ACC112 (cell line): Measurements from ENCODE around the gene ZNF333.
"Not testable (repeated sequence)": the region's sequence is repeated elsewhere in the genome, so short reads cannot be mapped to it uniquely, and the experiment has no call there.

Source experiments
- H2AFZ ChIP-seq: fragments of 200-600 bp; sonication (generic); one replicate; pipeline ENCODE4 v1.6.0; 2017; ENCODE audit warnings: antibody characterized with exemption, low read length; ENCODE audit not compliant: unreplicated experiment
- H3K27ac ChIP-seq: fragments of 200-600 bp; sonication (generic); 2 replicates; pipeline ENCODE4 v1.5.1; 2014; ENCODE audit warnings: low read depth, mild to moderate bottlenecking, antibody characterized with exemption, low read length, moderate library complexity
- H3K27me3 ChIP-seq: fragments of 200-600 bp; sonication (generic); 2 replicates; pipeline ENCODE4 v1.6.1; 2014; ENCODE audit warnings: mild to moderate bottlenecking, antibody characterized with exemption, low read length, moderate library complexity, mixed read lengths; ENCODE audit not compliant: insufficient read depth
- H3K36me3 ChIP-seq: fragments of 200-600 bp; sonication (generic); 2 replicates; pipeline ENCODE4 v1.6.1; 2016; ENCODE audit warnings: mild to moderate bottlenecking, antibody characterized with exemption, low read length, moderate library complexity, mixed read lengths; ENCODE audit not compliant: insufficient read depth
- H3K4me1 ChIP-seq: fragments of 200-600 bp; sonication (generic); one replicate; pipeline ENCODE4 v1.6.1; 2016; ENCODE audit warnings: low read length, mixed read lengths; ENCODE audit not compliant: insufficient read depth, unreplicated experiment, control insufficient read depth
- H3K4me3 ChIP-seq: fragments of 200-600 bp; sonication (generic); 2 replicates; pipeline ENCODE4 v1.5.1; 2014; ENCODE audit warnings: mild to moderate bottlenecking, low read depth, low read length
- H3K79me2 ChIP-seq: fragments of 200-600 bp; sonication (generic); one replicate; pipeline ENCODE4 v1.6.0; 2016; ENCODE audit warnings: low read length; ENCODE audit not compliant: control insufficient read depth, unreplicated experiment, insufficient read depth

Gene ZNF333

DNA sequence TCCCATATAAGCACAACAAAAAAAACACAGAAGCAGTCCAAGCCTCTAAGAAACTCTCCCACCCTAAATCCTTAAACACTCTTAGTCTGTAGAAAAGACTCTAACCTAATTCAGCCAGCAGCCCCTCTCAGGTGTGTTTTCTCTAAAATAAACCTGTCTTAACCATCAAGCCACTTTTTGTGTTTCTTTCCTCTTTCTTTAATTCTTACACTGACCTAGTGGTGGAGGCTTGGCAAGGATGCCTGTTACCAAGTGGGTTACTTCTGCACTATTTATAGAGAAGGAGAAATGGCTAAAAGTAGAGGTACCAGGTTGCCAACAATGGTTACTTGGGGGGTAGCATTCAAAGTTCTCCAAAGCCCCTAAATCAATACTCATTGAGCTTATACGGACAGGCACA is 43.7 kb downstream of the ZNF333 start:
- Histone ChIP-seq H3K79me2 (no peaks in the 10 kb centered on the region), H3K36me3 (no peaks in the 10 kb centered on the region), H3K4me1 (no peaks in the 10 kb centered on the region), H3K27ac (no peak overlapping the region), H2AFZ (no peak overlapping the region), H3K27me3 (no peaks in the 10 kb centered on the region), H3K4me3 (no peak overlapping the region)

DNA sequence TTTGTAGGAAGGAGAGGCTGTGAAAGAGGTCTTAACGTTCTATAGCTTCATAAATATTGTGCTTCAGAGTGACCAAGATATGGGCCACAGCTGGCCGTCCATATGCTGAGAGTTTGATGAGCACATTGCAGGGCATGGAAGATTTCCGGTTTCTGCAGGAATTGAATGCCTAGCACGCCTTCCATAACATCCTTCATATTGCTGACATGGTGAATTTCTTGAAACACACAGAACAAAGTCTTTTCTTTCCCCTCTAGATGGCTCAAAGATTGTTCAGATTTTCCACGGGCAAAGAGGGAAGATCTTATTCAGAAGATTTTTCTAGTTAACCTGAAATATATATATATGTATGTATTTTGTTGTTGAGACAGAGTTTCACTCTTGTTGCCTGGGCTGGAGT is 46.1 kb downstream of the ZNF333 start:
- no peaks in the 10 kb centered on the region for H3K4me1 ChIP-seq
- H3K27ac ChIP-seq: no peak overlapping the region
- H3K4me3 ChIP-seq: no peak overlapping the region
- no peaks in the 10 kb centered on the region for H3K79me2 ChIP-seq
- H3K27me3 ChIP-seq: no peaks in the 10 kb centered on the region
- no peaks in the 10 kb centered on the region for H3K36me3 ChIP-seq
- H2AFZ ChIP-seq: no peak overlapping the region

DNA sequence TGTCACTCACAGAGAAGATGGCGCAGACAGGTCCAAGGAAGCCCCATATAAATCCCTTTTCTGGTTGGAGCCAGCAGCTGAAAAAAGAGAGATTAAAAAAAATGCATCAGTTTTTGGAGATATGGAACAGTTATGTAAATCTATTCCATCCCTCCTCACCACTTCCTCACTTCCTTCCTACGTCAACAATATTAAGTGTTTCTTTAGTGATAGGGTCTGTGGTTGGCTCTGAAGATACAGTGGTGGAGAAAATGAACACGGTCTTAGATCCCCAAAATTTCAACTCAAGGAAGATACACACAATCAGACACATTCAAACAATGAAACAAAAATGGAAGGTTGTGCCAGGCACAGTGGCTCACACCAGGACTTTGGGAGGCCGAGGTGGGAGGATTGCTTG is 57.0 kb downstream of the ZNF333 start:
- Histone ChIP-seq H3K4me1 (no peaks in the 10 kb centered on the region), H3K4me3 (no peak overlapping the region), H3K27me3 (no peaks in the 10 kb centered on the region), H2AFZ (no peak overlapping the region), H3K79me2 (no peaks in the 10 kb centered on the region), H3K27ac (no peak overlapping the region), H3K36me3 (no peaks in the 10 kb centered on the region; the same call in 1 of the 2 replicates)

DNA sequence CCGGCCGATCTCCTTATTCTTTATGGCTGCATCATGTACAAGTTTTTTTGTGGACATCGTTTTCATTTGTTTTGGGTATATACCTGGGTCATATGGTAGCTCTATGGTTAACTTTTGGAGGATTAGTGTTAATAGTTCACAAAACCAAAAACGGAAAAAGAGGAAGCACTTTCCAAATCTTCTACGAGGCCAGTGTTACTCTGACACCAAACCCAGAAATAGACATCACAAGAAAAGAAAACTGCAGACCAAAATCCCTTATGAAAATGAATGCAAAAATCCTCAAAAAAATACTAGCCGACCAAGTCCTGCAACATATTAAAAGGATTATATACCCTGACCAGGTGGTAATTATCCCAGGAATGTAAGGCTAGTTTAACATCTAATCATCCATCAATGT is 58.8 kb downstream of the ZNF333 start:
- Histone ChIP-seq H3K4me1 (no peaks in the 10 kb centered on the region), H2AFZ (no peak overlapping the region), H3K4me3 (no peak overlapping the region), H3K27ac (no peak overlapping the region), H3K27me3 (no peaks in the 10 kb centered on the region), H3K36me3 (no peaks in the 10 kb centered on the region), H3K79me2 (no peaks in the 10 kb centered on the region)

DNA sequence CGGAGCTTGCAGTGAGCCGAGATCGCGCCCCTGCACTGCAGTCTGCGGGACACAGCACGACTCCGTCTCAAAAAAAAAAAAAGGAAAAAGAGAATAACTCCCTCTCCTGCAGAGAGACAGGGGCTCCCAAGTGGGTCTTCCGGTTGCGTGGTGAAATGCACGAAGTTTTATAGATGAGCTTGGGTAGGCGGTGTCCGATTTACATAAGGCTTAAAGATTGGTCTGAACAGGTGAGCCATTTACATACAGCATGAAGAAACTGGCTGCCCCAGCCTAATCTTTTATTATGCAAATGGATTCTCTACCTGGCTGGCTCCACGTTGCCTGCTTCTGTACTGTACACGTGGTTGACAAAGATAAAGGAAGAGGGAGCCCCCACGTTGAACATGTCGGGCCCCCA is 69.0 kb downstream of the ZNF333 start:
- Histone ChIP-seq H3K36me3 (no peaks in the 10 kb centered on the region), H3K27ac (no peak overlapping the region), H3K4me1 (no peaks in the 10 kb centered on the region), H3K4me3 (no peak overlapping the region), H3K27me3 (no peaks in the 10 kb centered on the region), H2AFZ (no peak overlapping the region), H3K79me2 (no peaks in the 10 kb centered on the region)

DNA sequence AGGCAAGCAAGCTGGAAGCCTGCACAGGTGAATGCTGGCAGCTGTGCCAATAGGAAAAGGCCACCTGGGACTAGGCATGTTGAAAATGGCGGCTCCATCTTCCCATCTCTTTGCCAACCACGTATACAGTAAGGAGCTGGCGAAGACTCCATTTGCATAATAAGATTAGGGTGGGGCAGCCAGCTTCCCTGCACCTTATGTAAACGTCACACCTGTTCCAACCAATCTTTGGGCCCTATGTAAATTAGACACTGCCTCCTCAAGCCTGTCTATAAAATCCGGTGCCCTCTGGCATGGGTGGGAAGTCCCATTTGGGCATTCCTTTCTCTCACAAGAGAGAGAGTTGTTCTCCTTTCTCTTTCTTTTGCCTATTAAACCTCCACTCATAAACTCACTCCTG is 71.8 kb downstream of the ZNF333 start:
- Histone ChIP-seq H2AFZ (no peak overlapping the region), H3K4me3 (no peak overlapping the region), H3K36me3 (no peaks in the 10 kb centered on the region), H3K27me3 (no peaks in the 10 kb centered on the region), H3K4me1 (no peaks in the 10 kb centered on the region), H3K79me2 (no peaks in the 10 kb centered on the region), H3K27ac (no peak overlapping the region)

DNA sequence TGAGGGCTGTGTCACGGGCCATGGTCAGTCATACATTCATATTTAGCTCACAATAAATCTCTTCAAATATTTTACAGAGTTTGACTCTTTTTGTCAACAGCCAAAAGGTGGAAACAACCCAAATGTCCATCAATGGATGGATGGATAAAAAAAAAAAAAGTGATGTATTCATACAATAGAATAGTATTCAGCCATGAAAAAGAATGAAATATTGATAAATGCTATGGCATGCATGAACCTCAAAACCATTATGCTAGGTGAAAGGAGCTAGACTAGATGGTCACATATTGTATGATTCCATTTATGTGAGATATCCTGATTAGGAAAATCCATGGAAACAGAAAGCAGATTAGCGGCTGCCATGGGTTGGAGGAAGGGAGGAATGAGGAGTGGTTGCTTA is 72.3 kb downstream of the ZNF333 start:
- Histone ChIP-seq H3K36me3 (no peaks in the 10 kb centered on the region), H3K27ac (no peak overlapping the region), H3K79me2 (no peaks in the 10 kb centered on the region), H3K27me3 (no peaks in the 10 kb centered on the region), H2AFZ (no peak overlapping the region), H3K4me3 (no peak overlapping the region), H3K4me1 (no peaks in the 10 kb centered on the region)

DNA sequence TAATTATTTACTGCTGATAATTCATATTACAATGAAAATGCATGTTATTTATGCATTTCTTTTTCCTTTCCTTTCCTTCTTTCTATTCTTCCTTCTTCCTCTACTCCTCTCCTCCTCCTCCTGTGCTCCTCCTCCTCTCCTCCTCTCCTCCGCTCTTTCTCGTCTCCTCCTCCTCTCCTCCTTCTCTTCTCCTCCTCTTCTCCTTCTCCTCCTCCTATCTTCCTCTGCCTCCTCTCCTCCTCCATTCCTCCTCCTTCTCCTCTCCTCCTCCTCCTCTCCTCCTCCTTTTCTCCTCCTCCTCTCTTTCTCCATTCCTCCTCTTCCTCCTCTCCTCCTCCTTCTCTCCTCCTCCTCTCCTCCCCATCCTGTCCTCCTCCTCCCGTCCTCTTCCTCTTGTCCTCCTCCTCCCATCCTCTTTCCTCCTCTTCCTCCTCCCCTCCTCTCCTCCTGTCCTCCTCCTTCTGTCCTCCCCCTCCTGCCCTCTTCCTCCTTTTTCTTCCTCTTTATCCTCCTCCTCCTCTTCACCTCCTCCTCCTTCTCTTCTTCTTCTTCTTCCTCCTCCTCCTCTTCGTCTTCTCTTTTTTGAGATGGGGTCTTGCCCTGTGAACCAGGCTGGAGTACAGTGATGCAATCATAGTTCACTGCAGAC is 73.8 kb downstream of the ZNF333 start:
- Histone ChIP-seq H2AFZ (no peak overlapping the region), H3K79me2 (no peaks in the 10 kb centered on the region), H3K27me3 (no peaks in the 10 kb centered on the region), H3K4me3 (no peak overlapping the region), H3K27ac (no peak overlapping the region), H3K36me3 (no peaks in the 10 kb centered on the region), H3K4me1 (no peaks in the 10 kb centered on the region)

DNA sequence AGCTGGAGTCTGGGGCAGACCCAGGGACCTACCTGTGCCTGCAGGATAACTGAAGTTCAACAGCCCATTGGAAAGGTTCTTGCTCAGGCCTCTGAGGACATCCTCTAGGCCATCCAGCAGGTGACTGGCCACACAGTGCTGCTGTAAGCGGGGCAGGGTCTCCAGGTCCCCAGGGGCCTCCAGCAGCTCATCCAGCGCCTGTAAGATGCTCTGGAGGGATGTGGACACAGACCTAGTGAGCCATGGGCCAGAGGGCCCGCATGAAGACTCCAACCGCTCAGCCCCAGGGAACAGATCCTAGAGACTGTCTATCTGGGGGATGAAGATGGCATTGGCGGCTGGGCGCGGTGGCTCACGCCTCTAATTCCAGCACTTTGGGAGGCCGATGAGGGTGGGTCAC is 74.6 kb downstream of the ZNF333 start:
- no peaks in the 10 kb centered on the region for H3K4me1 ChIP-seq
- H3K79me2 ChIP-seq: no peaks in the 10 kb centered on the region
- H3K27ac ChIP-seq: no peak overlapping the region
- no peak overlapping the region for H2AFZ ChIP-seq
- no peak overlapping the region for H3K4me3 ChIP-seq
- H3K27me3 ChIP-seq: no peaks in the 10 kb centered on the region
- no peaks in the 10 kb centered on the region for H3K36me3 ChIP-seq

DNA sequence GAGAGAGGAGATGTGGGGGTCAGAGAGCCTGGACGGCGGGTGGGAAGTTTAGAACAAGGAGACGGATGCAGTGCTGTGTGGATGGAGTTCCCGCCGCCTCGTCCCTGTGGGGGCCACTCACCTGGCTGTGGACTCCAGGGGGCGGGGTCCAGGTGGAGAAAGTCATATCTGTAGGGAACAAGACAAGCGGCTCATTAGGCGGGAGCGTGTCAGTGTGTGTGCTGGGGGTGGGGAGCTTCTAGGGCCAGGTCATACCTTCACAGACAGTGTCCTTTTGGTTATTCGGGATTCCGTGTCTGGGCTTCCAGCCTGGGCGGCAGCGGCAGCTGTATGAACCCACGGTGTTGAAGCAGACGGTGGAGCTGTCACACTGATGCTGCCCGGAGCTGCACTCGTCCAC is 75.6 kb downstream of the ZNF333 start:
- not testable (repeated sequence) for H2AFZ ChIP-seq, H3K27me3 ChIP-seq, H3K4me3 ChIP-seq, H3K79me2 ChIP-seq, H3K27ac ChIP-seq, H3K4me1 ChIP-seq, H3K36me3 ChIP-seq

DNA sequence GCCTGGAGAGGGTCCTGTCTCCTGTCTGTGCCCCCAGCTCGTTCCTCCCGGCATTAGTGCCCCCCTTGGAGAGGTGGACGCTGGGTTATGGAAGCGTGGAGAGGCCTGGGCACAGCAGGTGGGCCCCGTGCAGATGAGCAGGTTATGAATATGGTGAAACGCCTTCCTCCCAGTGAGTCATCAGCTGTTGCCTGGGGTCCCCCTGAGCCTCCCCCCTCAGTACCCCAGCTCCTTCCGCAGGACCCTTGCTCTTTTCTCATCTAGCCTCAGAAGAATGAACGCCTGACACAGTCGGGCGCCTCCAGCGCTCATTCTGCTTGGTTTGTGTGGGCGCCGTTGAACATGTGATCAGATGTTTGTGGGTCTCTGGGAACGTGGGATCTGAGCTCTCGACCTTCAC is 76.0 kb downstream of the ZNF333 start:
- H3K4me1 ChIP-seq, H3K36me3 ChIP-seq, H3K27ac ChIP-seq, H3K79me2 ChIP-seq, H2AFZ ChIP-seq, H3K4me3 ChIP-seq, H3K27me3 ChIP-seq: not testable (repeated sequence)
